Fibroblast of lung (primary cell): ENCODE results near the gene NDUFS8. TPM values are rescaled to one million over a fixed set of nuclear protein-coding genes. Genes with fewer than 3 reads are reported as not detected.

Source experiments
- DNase-seq, 2 donors: peaks; one replicate each; pipeline versions ENCODE4 v3.0.0 to v3.0.0-alpha.2; 2010; ENCODE audit warnings: low read depth in 2 of 2
- H2AFZ ChIP-seq: 2 replicates; pipeline ENCODE4 v1.5.1; 2012; ENCODE audit warnings: low read length, control low read depth, inconsistent platforms
- H3K27ac ChIP-seq: 2 replicates; pipeline ENCODE4 v1.5.1; 2011; ENCODE audit warnings: low read length, control low read depth; ENCODE audit not compliant: insufficient read depth
- H3K27me3 ChIP-seq: 2 replicates; pipeline ENCODE4 v1.5.1; 2011; ENCODE audit warnings: mild to moderate bottlenecking, low read length; ENCODE audit not compliant: control insufficient read depth, insufficient read depth
- H3K36me3 ChIP-seq: 2 replicates; pipeline ENCODE4 v1.5.1; 2011; ENCODE audit warnings: low read length; ENCODE audit not compliant: control insufficient read depth, insufficient read depth
- H3K4me1 ChIP-seq: 2 replicates; pipeline ENCODE4 v1.5.1; 2011; ENCODE audit warnings: low read length; ENCODE audit not compliant: control insufficient read depth, insufficient read depth; ENCODE audit errors: extremely low read depth
- H3K4me2 ChIP-seq: 2 replicates; pipeline ENCODE4 v1.5.1; 2011; ENCODE audit warnings: low read length, control low read depth; ENCODE audit not compliant: insufficient read depth; ENCODE audit errors: extremely low read depth
- H3K4me3 ChIP-seq, 4 experiments: fragments of 200-600 bp in 1 of 4; sonication (generic) in 1 of 4; replicated peaks in 1 of 4; 2 replicates each; pipeline ENCODE4 v1.5.1; 2011 to 2016; ENCODE audit warnings: low read length in 4 of 4, low read depth in 3 of 4, mild to moderate bottlenecking in 3 of 4, control low read depth in 2 of 4, inconsistent platforms in 1 of 4, mixed read lengths in 1 of 4; ENCODE audit not compliant: insufficient read depth in 1 of 4; ENCODE audit errors: control extremely low read depth in 1 of 4
- H3K79me2 ChIP-seq: 2 replicates; pipeline ENCODE4 v1.5.1; 2012; ENCODE audit warnings: mild to moderate bottlenecking, low read length, inconsistent platforms; ENCODE audit not compliant: control insufficient read depth, insufficient read depth
- H3K9ac ChIP-seq: 2 replicates; pipeline ENCODE4 v1.5.1; 2011; ENCODE audit warnings: mild to moderate bottlenecking, low read length, control low read depth; ENCODE audit not compliant: insufficient read depth
- H3K9me3 ChIP-seq: 2 replicates; pipeline ENCODE4 v1.5.1; 2012; ENCODE audit warnings: low read depth, low read length; ENCODE audit not compliant: control insufficient read depth, insufficient read depth
- H4K20me1 ChIP-seq: 2 replicates; pipeline ENCODE4 v1.5.1; 2011; ENCODE audit warnings: low read length; ENCODE audit not compliant: control insufficient read depth, insufficient read depth; ENCODE audit errors: extremely low read depth
- EZH2 ChIP-seq: IDR thresholded peaks from 2 replicates; pipeline ENCODE4 v1.5.1; 2012; ENCODE audit warnings: low read length, control low read depth, mild to moderate bottlenecking; ENCODE audit errors: missing control alignments
- polyA plus RNA-seq, 2 donors: library from polyadenylated mRNA; depleted of rRNA in 1 of 2; stranded (reverse) in 1 of 2; unstranded in 1 of 2; fragments of >200 nt; gene quantifications; 2 replicates each; pipeline ENCODE4 v1.2.1, GENCODE V29; 2011 to 2012; ENCODE audit warnings: missing spikeins in 1 of 2
- total RNA-seq: library from RNA; depleted of rRNA; stranded (reverse); fragments of >200 nt; gene quantifications from 2 replicates; pipeline ENCODE4 v1.2.1, GENCODE V29; 2014
- TF ChIP-seq, protein P1 (sequence below), 2 donors: IDR thresholded peaks in 1 of 2; conservative IDR thresholded peaks in 1 of 2; 1 replicate in 1 of 2; 2 replicates in 1 of 2; pipeline ENCODE4 v1.5.1; 2011 to 2012; ENCODE audit warnings: low read length in 2 of 2, control low read depth in 1 of 2, inconsistent platforms in 1 of 2, low read depth in 1 of 2, mild to moderate bottlenecking in 1 of 2

The NDUFS8 gene
- total and polyA plus RNA-seq, 2 donors (not counting 1 experiment from before 2014, with no cell fraction given): 36.3 to 148 TPM

DNA sequence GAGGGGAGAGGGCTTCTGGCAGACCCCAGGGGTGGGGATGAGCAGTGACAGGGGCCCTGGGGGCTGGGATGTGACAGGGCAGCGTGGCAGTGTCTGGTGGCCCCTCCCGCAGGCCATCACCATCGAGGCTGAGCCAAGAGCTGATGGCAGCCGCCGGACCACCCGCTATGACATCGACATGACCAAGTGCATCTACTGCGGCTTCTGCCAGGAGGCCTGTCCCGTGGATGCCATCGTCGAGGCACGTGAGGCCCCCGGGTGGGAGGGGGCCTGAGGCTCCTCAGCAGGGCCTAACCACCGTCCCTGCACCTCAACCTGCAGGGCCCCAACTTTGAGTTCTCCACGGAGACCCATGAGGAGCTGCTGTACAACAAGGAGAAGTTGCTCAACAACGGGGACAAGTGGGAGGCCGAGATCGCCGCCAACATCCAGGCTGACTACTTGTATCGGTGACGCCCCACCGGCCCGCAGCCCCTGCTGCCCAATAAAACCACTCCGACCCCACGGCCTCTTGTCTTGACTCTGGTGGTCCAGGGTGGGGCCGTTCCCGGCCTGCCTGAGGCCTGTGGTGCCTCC lies 5.7 kb downstream of the NDUFS8 start:
- Histone ChIP-seq H3K4me3 (no peak overlapping the region), H3K27me3 (no peaks in the 10 kb centered on the region), H3K4me2 (no peak overlapping the region), H3K27ac (no peak overlapping the region), H3K4me1 (peaks cover 8% of the 10 kb centered on the region), H3K79me2 (peaks cover 30% of the 10 kb centered on the region), H2AFZ (no peak overlapping the region), H3K9me3 (no peaks in the 10 kb centered on the region), H3K36me3 (peaks cover 8% of the 10 kb centered on the region), H3K9ac (no peak overlapping the region), H4K20me1 (no peaks in the 10 kb centered on the region)
- TF ChIP-seq, protein P1, sequence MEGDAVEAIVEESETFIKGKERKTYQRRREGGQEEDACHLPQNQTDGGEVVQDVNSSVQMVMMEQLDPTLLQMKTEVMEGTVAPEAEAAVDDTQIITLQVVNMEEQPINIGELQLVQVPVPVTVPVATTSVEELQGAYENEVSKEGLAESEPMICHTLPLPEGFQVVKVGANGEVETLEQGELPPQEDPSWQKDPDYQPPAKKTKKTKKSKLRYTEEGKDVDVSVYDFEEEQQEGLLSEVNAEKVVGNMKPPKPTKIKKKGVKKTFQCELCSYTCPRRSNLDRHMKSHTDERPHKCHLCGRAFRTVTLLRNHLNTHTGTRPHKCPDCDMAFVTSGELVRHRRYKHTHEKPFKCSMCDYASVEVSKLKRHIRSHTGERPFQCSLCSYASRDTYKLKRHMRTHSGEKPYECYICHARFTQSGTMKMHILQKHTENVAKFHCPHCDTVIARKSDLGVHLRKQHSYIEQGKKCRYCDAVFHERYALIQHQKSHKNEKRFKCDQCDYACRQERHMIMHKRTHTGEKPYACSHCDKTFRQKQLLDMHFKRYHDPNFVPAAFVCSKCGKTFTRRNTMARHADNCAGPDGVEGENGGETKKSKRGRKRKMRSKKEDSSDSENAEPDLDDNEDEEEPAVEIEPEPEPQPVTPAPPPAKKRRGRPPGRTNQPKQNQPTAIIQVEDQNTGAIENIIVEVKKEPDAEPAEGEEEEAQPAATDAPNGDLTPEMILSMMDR (conservative IDR thresholded peaks at IDR 0.05 in 1 of 2, IDR thresholded peaks at IDR 0.05 in 1 of 2; ENCODE audit: low read depth in 1 of 2, low read length in 2 of 2): no peak
- no peak for TF ChIP-seq EZH2
- no peak for DNase-seq

DNA sequence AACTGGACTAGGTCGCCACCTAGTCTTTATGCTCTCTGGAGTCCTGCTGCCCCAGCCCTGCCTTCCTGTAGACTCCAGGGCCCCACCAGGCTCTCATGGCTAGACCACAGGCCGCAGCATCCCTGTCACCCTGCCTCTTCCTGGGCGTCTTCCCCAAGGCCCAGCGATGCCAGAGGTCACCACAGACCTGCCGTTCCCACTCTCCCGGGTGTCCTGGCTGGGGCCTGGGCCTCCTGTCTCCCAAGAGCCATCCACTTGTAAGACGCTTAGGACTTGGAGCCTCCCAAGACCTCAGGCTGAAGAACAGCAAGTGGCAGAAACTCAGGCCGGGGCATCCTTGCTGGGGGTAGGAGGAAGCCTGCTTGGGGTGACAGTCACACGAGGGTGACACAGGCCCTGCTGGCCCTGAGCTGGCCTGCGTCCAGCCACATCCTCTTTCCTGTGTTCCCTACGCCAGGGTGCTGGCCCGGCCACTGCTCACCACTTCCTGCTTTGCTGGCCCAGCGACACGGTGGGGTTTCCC lies 6.3 kb downstream of the NDUFS8 start:
- no peaks in the 10 kb centered on the region for H3K27me3 ChIP-seq
- H3K27ac ChIP-seq: no peak overlapping the region
- no peak overlapping the region for H3K4me2 ChIP-seq
- no peak for DNase-seq
- no peak for TF ChIP-seq EZH2
- TF ChIP-seq, protein P1 (conservative IDR thresholded peaks at IDR 0.05 in 1 of 2, IDR thresholded peaks at IDR 0.05 in 1 of 2; ENCODE audit: low read depth in 1 of 2, low read length in 2 of 2): no peak
- no peak overlapping the region for H3K9ac ChIP-seq
- no peak overlapping the region for H2AFZ ChIP-seq
- no peaks in the 10 kb centered on the region for H4K20me1 ChIP-seq
- no peaks in the 10 kb centered on the region for H3K9me3 ChIP-seq
- H3K4me1 ChIP-seq: peaks cover 8% of the 10 kb centered on the region
- no peak overlapping the region for H3K4me3 ChIP-seq
- H3K79me2 ChIP-seq: peaks cover 31% of the 10 kb centered on the region
- peaks cover 10% of the 10 kb centered on the region for H3K36me3 ChIP-seq

GRCh38 chr11:68037411-68038225 lies 7.1 kb downstream of the NDUFS8 start:
- Histone ChIP-seq H3K4me2 (no peak overlapping the region), H2AFZ (no peak overlapping the region), H4K20me1 (no peaks in the 10 kb centered on the region), H3K27ac (no peak overlapping the region), H3K9ac (no peak overlapping the region), H3K4me3 (no peak overlapping the region), H3K4me1 (peaks cover 8% of the 10 kb centered on the region), H3K9me3 (no peaks in the 10 kb centered on the region), H3K27me3 (no peaks in the 10 kb centered on the region), H3K79me2 (peaks cover 26% of the 10 kb centered on the region), H3K36me3 (peaks cover 13% of the 10 kb centered on the region)
- no peak for DNase-seq
- no peak for TF ChIP-seq EZH2
- TF ChIP-seq, protein P1 (conservative IDR thresholded peaks at IDR 0.05 in 1 of 2, IDR thresholded peaks at IDR 0.05 in 1 of 2; ENCODE audit: low read depth in 1 of 2, low read length in 2 of 2): no peak
